ENCODE results near the gene INHA. TPM values are rescaled to one million over a fixed set of nuclear protein-coding genes. Genes with fewer than 3 reads are reported as not detected.

Gene INHA
- total RNA-seq, 1 donor from 2014 or later, result 0.52 TPM

GRCh38 chr2:219619235-219619634 is 47.1 kb downstream of the INHA start:
- Histone ChIP-seq H3K27ac (ENCODE audit: low read depth, low read length) (no peak overlapping the region), H3K9ac (ENCODE audit: low read length) (no peak overlapping the region), H3K79me2 (ENCODE audit: insufficient read depth, low read length) (no peaks in the 10 kb centered on the region), H3K4me3 (ENCODE audit: insufficient read depth, low read depth, low read length) (no peak overlapping the region), H3K9me3 (ENCODE audit: insufficient read depth, low read depth, low read length) (no peaks in the 10 kb centered on the region), H2AFZ (ENCODE audit: low read depth, low read length) (no peak overlapping the region), H3K27me3 (ENCODE audit: insufficient read depth, low read length) (peaks cover 4% of the 10 kb centered on the region), H4K20me1 (ENCODE audit: insufficient read depth, low read length) (no peaks in the 10 kb centered on the region), H3K4me1 (ENCODE audit: insufficient read depth, low read length) (no peaks in the 10 kb centered on the region), H3K36me3 (ENCODE audit: insufficient read depth, low read length) (peaks cover 3% of the 10 kb centered on the region), H3K4me2 (ENCODE audit: low read length) (no peak overlapping the region)
- Mint-ChIP-seq H3K9me3 (ENCODE audit: unreplicated experiment) (peaks cover 3% of the 10 kb centered on the region), H3K27ac (ENCODE audit: unreplicated experiment) (no peak overlapping the region), H3K36me3 (ENCODE audit: low read depth, unreplicated experiment) (peaks cover 10% of the 10 kb centered on the region), H3K4me3 (ENCODE audit: unreplicated experiment) (no peak overlapping the region), H3K4me1 (ENCODE audit: low read depth, unreplicated experiment) (no peaks in the 10 kb centered on the region), H3K27me3 (ENCODE audit: low read depth, unreplicated experiment) (peaks cover 16% of the 10 kb centered on the region)
- DNase-seq (ENCODE audit: low read depth) (no peak), FAIRE-seq (no peak)
- TF ChIP-seq, protein P1, sequence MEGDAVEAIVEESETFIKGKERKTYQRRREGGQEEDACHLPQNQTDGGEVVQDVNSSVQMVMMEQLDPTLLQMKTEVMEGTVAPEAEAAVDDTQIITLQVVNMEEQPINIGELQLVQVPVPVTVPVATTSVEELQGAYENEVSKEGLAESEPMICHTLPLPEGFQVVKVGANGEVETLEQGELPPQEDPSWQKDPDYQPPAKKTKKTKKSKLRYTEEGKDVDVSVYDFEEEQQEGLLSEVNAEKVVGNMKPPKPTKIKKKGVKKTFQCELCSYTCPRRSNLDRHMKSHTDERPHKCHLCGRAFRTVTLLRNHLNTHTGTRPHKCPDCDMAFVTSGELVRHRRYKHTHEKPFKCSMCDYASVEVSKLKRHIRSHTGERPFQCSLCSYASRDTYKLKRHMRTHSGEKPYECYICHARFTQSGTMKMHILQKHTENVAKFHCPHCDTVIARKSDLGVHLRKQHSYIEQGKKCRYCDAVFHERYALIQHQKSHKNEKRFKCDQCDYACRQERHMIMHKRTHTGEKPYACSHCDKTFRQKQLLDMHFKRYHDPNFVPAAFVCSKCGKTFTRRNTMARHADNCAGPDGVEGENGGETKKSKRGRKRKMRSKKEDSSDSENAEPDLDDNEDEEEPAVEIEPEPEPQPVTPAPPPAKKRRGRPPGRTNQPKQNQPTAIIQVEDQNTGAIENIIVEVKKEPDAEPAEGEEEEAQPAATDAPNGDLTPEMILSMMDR (IDR thresholded peaks at IDR 0.05; ENCODE audit: insufficient read depth, low read depth, low read length), result no peak
- TF ChIP-seq EZH2 (IDR thresholded peaks at IDR 0.05; ENCODE audit: insufficient read depth, low read length), result no peak

GRCh38 chr2:219620546-219620945 is 48.4 kb downstream of the INHA start:
- no peak overlapping the region for H3K27ac ChIP-seq (ENCODE audit: low read depth, low read length)
- DNase-seq (ENCODE audit: low read depth) (no peak), FAIRE-seq (no peak)
- no peak overlapping the region for H3K9ac ChIP-seq (ENCODE audit: low read length)
- H3K27me3 Mint-ChIP-seq (ENCODE audit: low read depth, unreplicated experiment), result peaks cover 29% of the 10 kb centered on the region
- no peak overlapping the region for H2AFZ ChIP-seq (ENCODE audit: low read depth, low read length)
- H3K9me3 ChIP-seq (ENCODE audit: insufficient read depth, low read depth, low read length), result no peaks in the 10 kb centered on the region
- peaks cover 2% of the 10 kb centered on the region for H3K36me3 ChIP-seq (ENCODE audit: insufficient read depth, low read length)
- no peaks in the 10 kb centered on the region for H3K9me3 Mint-ChIP-seq (ENCODE audit: unreplicated experiment)
- TF ChIP-seq, protein P1 (IDR thresholded peaks at IDR 0.05; ENCODE audit: insufficient read depth, low read depth, low read length), result no peak
- no peak for TF ChIP-seq EZH2 (IDR thresholded peaks at IDR 0.05; ENCODE audit: insufficient read depth, low read length)
- peaks cover 2% of the 10 kb centered on the region for H3K36me3 Mint-ChIP-seq (ENCODE audit: low read depth, unreplicated experiment)
- H3K4me3 ChIP-seq (ENCODE audit: insufficient read depth, low read depth, low read length), result no peak overlapping the region
- no peak overlapping the region for H3K27ac Mint-ChIP-seq (ENCODE audit: unreplicated experiment)
- no peaks in the 10 kb centered on the region for H3K4me1 ChIP-seq (ENCODE audit: insufficient read depth, low read length)
- no peaks in the 10 kb centered on the region for H4K20me1 ChIP-seq (ENCODE audit: insufficient read depth, low read length)
- H3K27me3 ChIP-seq (ENCODE audit: insufficient read depth, low read length), result peaks cover 4% of the 10 kb centered on the region
- no peak overlapping the region for H3K4me3 Mint-ChIP-seq (ENCODE audit: unreplicated experiment)
- H3K4me2 ChIP-seq (ENCODE audit: low read length), result no peak overlapping the region
- H3K79me2 ChIP-seq (ENCODE audit: insufficient read depth, low read length), result no peaks in the 10 kb centered on the region
- no peaks in the 10 kb centered on the region for H3K4me1 Mint-ChIP-seq (ENCODE audit: low read depth, unreplicated experiment)

- Mint-ChIP-seq H3K27me3 (ENCODE audit: low read depth, unreplicated experiment) (peaks cover 35% of the 10 kb centered on the region), H3K4me1 (ENCODE audit: low read depth, unreplicated experiment) (no peaks in the 10 kb centered on the region)
Observed at GRCh38 chr2:219621935-219622334, 49.8 kb downstream of the INHA start.

More at GRCh38 chr2:219621935-219622334, 49.8 kb downstream of the INHA start:
- H3K27ac ChIP-seq (ENCODE audit: low read depth, low read length), result no peak overlapping the region
- H3K4me3 Mint-ChIP-seq (ENCODE audit: unreplicated experiment), result no peak overlapping the region
- DNase-seq (ENCODE audit: low read depth), result no peak
- H3K79me2 ChIP-seq (ENCODE audit: insufficient read depth, low read length), result no peaks in the 10 kb centered on the region
- H3K4me1 ChIP-seq (ENCODE audit: insufficient read depth, low read length), result no peaks in the 10 kb centered on the region
- TF ChIP-seq, protein P1 (IDR thresholded peaks at IDR 0.05; ENCODE audit: insufficient read depth, low read depth, low read length), result no peak
- no peak for TF ChIP-seq EZH2 (IDR thresholded peaks at IDR 0.05; ENCODE audit: insufficient read depth, low read length)
- H2AFZ ChIP-seq (ENCODE audit: low read depth, low read length), result no peak overlapping the region
- H4K20me1 ChIP-seq (ENCODE audit: insufficient read depth, low read length), result no peaks in the 10 kb centered on the region
- no peaks in the 10 kb centered on the region for H3K36me3 ChIP-seq (ENCODE audit: insufficient read depth, low read length)
- no peaks in the 10 kb centered on the region for H3K9me3 ChIP-seq (ENCODE audit: insufficient read depth, low read depth, low read length)
- H3K9me3 Mint-ChIP-seq (ENCODE audit: unreplicated experiment), result no peaks in the 10 kb centered on the region
- H3K4me2 ChIP-seq (ENCODE audit: low read length), result no peak overlapping the region
- H3K27me3 ChIP-seq (ENCODE audit: insufficient read depth, low read length), result peaks cover 4% of the 10 kb centered on the region
- no peak overlapping the region for H3K4me3 ChIP-seq (ENCODE audit: insufficient read depth, low read depth, low read length)
- no peak overlapping the region for H3K27ac Mint-ChIP-seq (ENCODE audit: unreplicated experiment)
- no peaks in the 10 kb centered on the region for H3K36me3 Mint-ChIP-seq (ENCODE audit: low read depth, unreplicated experiment)
- no peak overlapping the region for H3K9ac ChIP-seq (ENCODE audit: low read length)
- FAIRE-seq, result no peak

Data from astrocyte (in vitro differentiated cells and primary cell).